ENCODE data around the gene FAIM. TPM values are rescaled to one million over a fixed set of nuclear protein-coding genes. Genes with fewer than 3 reads are reported as not detected.

Gene FAIM
- total and polyA plus RNA-seq, 2 of the 8 experiments (the other 6 are each of a cell fraction or from before 2014, with no cell fraction given), result 1.2 to 7.1 TPM

- no peak for TF ChIP-seq TCF12 (IDR thresholded peaks at IDR 0.05; ENCODE audit: low read depth, low read length)
Measured at GRCh38 chr3:138559134-138559533, 49.4 kb upstream of the FAIM start (continued).
